ENCODE data around the gene ADK. TPM values are rescaled to one million over a fixed set of nuclear protein-coding genes. Genes with fewer than 3 reads are reported as not detected.

Gene ADK
- total and polyA plus RNA-seq, 2 of the 13 experiments (the other 11 are each of a cell fraction or from before 2014, with no cell fraction given): 48.6 to 79.1 TPM

DNA sequence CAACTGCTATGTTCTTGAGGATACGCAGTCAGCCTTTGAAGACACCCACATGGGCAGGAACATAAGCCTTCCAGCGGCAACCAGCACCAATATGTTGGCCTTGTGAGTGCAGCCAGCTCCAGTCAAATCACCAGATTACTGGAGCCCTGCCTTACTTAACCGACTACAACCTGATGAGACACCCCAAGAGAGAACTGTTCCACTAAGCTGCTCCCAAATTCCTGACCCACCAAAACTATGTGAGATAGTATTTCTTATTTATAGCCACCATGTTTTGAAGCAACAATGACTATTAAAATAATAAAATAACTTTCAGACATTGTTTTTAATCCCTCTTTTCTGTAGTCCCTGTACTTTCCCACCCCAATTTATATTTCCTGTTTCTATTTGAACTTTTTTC is 179.6 kb downstream of the ADK start:
- Histone ChIP-seq H2AFZ (ENCODE audit: low read length) (no peak overlapping the region), H3K79me2 (ENCODE audit: insufficient read depth, low read length) (peaks cover 8% of the 10 kb centered on the region), H3K27me3 (ENCODE audit: control insufficient read depth in 1 of 2, insufficient read depth in 2 of 2, low read length in 2 of 2) (no peaks in the 10 kb centered on the region; a peak in 1 of 5 replicates), H3K4me2 (ENCODE audit: low read depth, low read length) (no peak overlapping the region), H3K4me1 (ENCODE audit: insufficient read depth, low read length) (no peaks in the 10 kb centered on the region), H3K9me3 (ENCODE audit: low read length) (no peaks in the 10 kb centered on the region), H3K9ac (ENCODE audit: insufficient read depth, low read depth, low read length) (no peak overlapping the region), H4K20me1 (ENCODE audit: insufficient read depth, low read length) (no peaks in the 10 kb centered on the region), H3K36me3 (replicated peaks in 1 of 2; ENCODE audit: control insufficient read depth in 1 of 2, insufficient read depth in 2 of 2, low read length in 2 of 2) (peaks cover 3 to 7% of the 10 kb centered on the region in 2 experiments; a peak in 2 of 5 replicates), H3K27ac (ENCODE audit: extremely low read length, insufficient read depth, low read length) (no peak overlapping the region), H3K4me3 (replicated peaks in 1 of 3; ENCODE audit: insufficient read depth in 1 of 3, low read depth in 2 of 3, low read length in 3 of 3) (no peak overlapping the region)
- no peak for FAIRE-seq
- BruUV-seq (replicated peaks): no TSS peak
- no peak for ATAC-seq
- no peak for DNase-seq (ENCODE audit: low spot score)
- ChIA-PET CTCF (ENCODE audit: low intra/inter-chr PET ratio, low total read pairs) (no interaction called here), POLR2A (no interaction called here)
- intact Hi-C loops (cut with micrococcal nuclease; ENCODE audit: unreplicated experiment): no loop called here
- in situ Hi-C loops (cut with HindIII; ENCODE audit: extremely low pct_ligation_motif_present, low pct_unique_long_range_greater_than_20kb): no loop called here
- WGBS (ENCODE audit: low lambda C conversion rate): 94% methylated on average over 3 of the region's 3 CpGs
- no peak for TF ChIP-seq NFIC (IDR thresholded peaks at IDR 0.05; ENCODE audit: low read length)
- TF ChIP-seq, protein P1, sequence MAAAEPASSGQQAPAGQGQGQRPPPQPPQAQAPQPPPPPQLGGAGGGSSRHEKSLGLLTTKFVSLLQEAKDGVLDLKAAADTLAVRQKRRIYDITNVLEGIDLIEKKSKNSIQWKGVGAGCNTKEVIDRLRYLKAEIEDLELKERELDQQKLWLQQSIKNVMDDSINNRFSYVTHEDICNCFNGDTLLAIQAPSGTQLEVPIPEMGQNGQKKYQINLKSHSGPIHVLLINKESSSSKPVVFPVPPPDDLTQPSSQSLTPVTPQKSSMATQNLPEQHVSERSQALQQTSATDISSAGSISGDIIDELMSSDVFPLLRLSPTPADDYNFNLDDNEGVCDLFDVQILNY (CRISPR knock-in tag; conservative IDR thresholded peaks at IDR 0.05): no peak
- no peak for TF ChIP-seq EZH2 (conservative IDR thresholded peaks at IDR 0.05; ENCODE audit: low read depth, low read length)

DNA sequence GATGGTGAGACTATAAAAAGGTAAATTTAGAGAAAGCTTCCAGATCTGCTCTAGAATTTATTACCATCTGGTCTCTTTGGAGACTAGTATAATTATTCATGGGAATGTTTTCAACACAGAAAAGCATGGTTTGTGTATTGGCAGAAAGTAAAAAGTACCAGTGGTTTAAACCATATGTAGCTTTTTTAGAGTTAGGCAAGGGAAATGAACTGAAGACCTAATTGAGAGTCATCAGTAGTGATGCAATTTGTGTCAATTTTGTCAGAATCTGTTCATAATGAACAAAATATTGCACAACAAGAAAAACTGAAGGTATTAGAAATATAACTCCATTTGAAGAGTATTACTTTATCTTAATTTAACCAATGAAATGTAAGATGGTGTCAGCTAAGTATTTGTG is 181.4 kb downstream of the ADK start:
- no peaks in the 10 kb centered on the region for H4K20me1 ChIP-seq (ENCODE audit: insufficient read depth, low read length)
- H3K4me2 ChIP-seq (ENCODE audit: low read depth, low read length): no peak overlapping the region
- H3K27me3 ChIP-seq (ENCODE audit: control insufficient read depth in 1 of 2, insufficient read depth in 2 of 2, low read length in 2 of 2): no peaks in the 10 kb centered on the region; a peak in 1 of 5 replicates
- no peak overlapping the region for H3K27ac ChIP-seq (ENCODE audit: extremely low read length, insufficient read depth, low read length)
- POLR2A ChIA-PET: no interaction called here
- no peaks in the 10 kb centered on the region for H3K9me3 ChIP-seq (ENCODE audit: low read length)
- no peak overlapping the region for H3K9ac ChIP-seq (ENCODE audit: insufficient read depth, low read depth, low read length)
- peaks cover 3% of the 10 kb centered on the region for H3K79me2 ChIP-seq (ENCODE audit: insufficient read depth, low read length)
- FAIRE-seq: no peak
- intact Hi-C loops (cut with micrococcal nuclease; ENCODE audit: unreplicated experiment) (no loop called here), in situ Hi-C loops (cut with HindIII; ENCODE audit: extremely low pct_ligation_motif_present, low pct_unique_long_range_greater_than_20kb) (no loop called here)
- H3K36me3 ChIP-seq (replicated peaks in 1 of 2; ENCODE audit: control insufficient read depth in 1 of 2, insufficient read depth in 2 of 2, low read length in 2 of 2): peaks cover 3 to 7% of the 10 kb centered on the region in 2 experiments; a peak in 2 of 5 replicates
- no peak for ATAC-seq
- TF ChIP-seq REPIN1 (CRISPR knock-in tag; IDR thresholded peaks at IDR 0.05; ENCODE audit: borderline replicate concordance, low read depth) (no peak), ZNF160 (CRISPR knock-in tag; IDR thresholded peaks at IDR 0.05) (no peak), ZBTB8A (CRISPR knock-in tag; IDR thresholded peaks at IDR 0.05; ENCODE audit: borderline replicate concordance, low read depth) (no peak), CEBPB (IDR thresholded peaks at IDR 0.05; ENCODE audit: borderline replicate concordance, low read depth, low read length) (peak; percentile 51; the same call in 1 of the 2 replicates)
- no TSS peak for BruUV-seq (replicated peaks)
- no peak overlapping the region for H3K4me3 ChIP-seq (replicated peaks in 1 of 3; ENCODE audit: insufficient read depth in 1 of 3, low read depth in 2 of 3, low read length in 3 of 3)
- CTCF ChIA-PET (ENCODE audit: low intra/inter-chr PET ratio, low total read pairs): no interaction called here
- no peak overlapping the region for H2AFZ ChIP-seq (ENCODE audit: low read length)
- DNase-seq (ENCODE audit: low spot score): no peak
- no peaks in the 10 kb centered on the region for H3K4me1 ChIP-seq (ENCODE audit: insufficient read depth, low read length)
